HG02981 (cell line): Measurements from ENCODE around the gene RAP1A.

Source experiments
- ATAC-seq: cut with Tn5 transposase; IDR thresholded peaks from one replicate; pipeline ENCODE4 v1.9.1; 2021; ENCODE audit warnings: mild to moderate bottlenecking, moderate library complexity; ENCODE audit not compliant: unreplicated experiment

RAP1A gene

DNA sequence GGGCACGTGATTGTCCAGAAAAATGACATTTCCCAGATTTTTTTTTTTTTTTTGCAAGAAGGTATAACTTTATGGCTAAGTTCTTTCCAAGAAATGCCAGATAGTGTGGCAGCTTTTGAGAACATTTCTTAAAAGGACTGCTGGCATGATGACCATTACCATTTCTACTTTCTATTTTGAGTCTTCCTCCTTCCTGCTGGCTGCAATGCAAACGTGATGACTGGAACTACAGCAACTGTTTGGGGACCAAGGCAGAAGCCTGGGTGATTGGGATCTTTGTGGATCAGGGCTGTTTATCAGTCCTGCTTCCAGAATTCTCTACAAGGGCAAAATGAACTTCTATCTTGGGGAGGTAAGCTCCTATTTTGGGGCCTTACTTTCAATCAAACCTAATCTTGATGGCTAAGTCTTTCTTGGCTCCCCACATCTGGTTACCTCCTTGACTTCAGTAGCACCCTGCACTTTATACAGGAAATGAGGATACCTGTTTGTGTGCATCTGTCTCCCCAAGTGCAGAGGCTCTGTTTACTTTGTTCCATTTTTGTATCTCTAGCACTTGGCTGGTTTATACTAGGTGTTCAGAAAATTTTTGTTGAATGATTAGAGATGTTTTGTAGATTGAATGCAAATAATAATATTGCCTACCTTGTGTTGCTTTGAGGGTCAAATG lies 132.5 kb downstream of the RAP1A start:
- ATAC-seq: no peak

DNA sequence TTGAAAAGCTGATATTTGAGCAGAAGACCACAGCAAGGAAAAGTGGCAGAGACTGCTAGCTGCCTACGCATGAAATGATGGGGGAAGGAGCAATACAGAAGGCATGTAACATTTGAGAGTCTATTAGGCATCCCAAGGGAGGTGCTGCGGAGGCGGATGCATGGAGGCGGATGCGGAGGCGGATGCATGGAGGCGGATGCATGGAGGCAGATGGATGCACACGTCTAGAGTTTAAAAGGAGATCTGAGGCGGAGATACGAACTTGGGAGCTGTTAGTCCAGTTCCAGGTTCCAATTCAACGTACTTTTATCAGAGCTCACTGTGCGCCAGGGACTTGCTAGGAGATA lies 135.4 kb downstream of the RAP1A start:
- peak; percentile 6 for ATAC-seq

DNA sequence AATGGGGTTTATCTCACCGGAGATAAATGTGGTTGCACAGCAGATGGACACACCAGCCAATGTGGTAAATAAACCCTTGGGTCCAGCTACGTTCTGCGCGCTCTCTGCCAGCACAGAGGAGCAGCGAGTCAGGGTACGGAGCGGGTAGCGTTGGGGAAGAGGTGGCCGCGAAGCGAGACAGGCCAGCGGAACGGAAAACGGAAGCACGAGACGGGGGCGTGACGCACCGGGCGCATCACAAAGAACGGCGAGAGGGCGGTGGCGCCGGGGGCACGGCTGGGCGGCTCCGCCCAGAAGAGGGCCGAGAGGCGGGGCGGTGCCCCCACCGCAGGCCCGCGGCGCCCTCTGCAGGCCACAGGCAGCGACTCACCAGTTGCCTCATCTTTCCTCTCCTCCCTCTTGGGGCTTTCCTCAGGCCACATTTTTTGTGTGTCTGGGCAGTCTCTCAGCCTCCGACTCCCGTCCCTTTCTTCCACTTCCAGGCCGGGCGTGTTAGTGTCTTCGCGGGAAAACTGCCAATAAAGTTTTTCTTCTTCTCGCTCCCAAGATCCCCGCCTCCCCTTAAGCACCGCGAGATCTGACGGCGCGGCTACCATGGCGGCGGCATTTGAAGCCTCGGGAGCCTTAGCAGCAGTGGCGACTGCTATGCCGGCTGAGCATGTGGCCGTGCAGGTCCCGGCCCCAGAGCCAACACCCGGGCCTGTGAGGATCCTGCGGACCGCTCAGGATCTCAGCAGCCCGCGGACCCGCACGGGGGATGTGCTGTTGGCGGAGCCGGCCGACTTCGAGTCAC lies 135.9 kb downstream of the RAP1A start, which contains the start of gene DDX20:
DDX20 (plus strand) TSS at position 571 of the 793 bp plus-strand sequence; CDS start at position 595, 24 bp downstream.
- peak; percentile 85 for ATAC-seq

DNA sequence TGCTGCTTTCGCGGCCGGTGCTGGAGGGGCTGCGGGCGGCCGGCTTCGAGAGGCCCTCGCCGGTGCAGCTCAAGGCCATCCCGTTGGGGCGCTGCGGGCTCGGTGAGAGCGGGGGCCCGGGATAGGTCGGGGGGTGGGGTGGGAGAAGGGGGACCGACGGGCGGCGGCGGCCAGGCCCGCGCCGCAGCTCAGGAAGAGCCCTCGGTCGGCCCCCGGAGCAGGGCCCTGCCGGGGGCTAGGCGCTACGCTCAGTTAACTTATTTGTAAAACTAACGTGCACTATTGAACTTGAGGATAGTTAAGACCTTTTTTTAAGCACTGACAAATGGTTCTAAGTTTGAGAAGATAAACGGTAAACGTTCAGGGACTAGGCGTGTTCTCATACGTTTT lies 136.5 kb downstream of the RAP1A start:
- peak; percentile 4 for ATAC-seq

DNA sequence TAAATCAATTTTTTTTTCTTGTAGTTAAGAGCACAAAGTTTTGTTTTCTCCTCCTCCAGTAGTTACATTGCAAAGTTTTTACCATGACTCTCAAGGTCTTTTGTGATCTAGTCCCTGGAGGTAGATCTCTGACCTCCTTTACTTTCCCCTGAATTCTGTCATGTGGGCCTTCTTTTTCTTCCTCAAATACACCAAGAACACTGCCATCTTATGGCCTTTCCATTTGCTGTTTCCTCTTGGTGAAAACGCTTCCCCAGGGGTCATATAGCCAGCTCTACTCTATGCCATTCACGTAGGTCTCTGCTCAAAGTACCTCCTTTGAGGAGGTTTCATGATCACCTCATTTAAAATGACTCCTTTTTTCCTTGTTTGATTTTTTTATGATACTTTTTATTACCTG lies 138.8 kb downstream of the RAP1A start:
- no peak for ATAC-seq

DNA sequence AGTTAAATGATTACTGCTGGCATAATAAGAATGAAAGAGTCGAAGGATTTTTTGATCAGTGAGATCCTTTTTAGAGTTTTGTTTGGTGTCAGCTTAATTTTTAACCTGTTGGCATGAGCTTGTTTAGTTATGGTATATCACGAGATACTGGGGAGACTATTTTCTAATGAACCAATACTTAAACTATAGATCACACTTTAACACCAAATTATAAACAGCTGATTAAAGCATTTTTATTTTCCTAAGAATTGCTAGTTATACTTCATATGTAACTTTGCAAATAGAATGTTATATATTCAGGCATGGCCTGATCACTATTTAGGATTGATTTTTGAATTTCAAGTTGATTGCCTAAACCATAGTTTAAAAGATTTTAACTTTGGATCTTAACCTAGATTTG lies 142.1 kb downstream of the RAP1A start:
- no peak for ATAC-seq

DNA sequence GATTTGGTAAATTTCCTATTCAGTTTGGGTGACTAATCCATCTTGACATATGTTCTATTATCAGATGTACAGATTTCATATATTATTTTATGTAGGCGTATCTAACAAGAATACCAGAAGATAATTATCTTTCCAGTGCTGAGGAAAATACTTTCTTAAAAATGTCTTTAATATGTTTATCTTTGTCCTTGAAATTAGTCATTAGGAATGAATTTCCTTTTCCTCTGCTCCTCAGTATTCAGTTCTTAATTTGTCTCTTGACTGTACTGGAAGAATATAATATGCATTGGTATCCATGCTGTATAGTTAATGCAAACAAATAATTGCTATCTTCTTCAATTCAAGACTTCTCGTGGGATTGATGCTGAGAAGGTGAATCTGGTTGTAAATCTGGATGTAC lies 142.7 kb downstream of the RAP1A start:
- no peak for ATAC-seq
